Tibial nerve (tissue), 4 donors: ENCODE data around the gene ASTN1.

Experiments
- CTCF ChIP-seq, 5 experiments: fragments of 200-600 bp in 3 of 5; fragments of 450-650 bp in 2 of 5; sonication (generic) in 3 of 5; IDR thresholded peaks; one replicate each; pipeline ENCODE4 v1.5.1; 2016 to 2019; ENCODE audit warnings: antibody characterized with exemption in 5 of 5, mild to moderate bottlenecking in 3 of 5, moderate library complexity in 2 of 5
- EP300 ChIP-seq, 2 donors: sonication (generic); formaldehyde crosslinking; IDR thresholded peaks; one replicate each; pipeline ENCODE4 v1.6.1; 2017; ENCODE audit warnings: antibody characterized with exemption in 2 of 2, mild to moderate bottlenecking in 1 of 2
- POLR2A ChIP-seq, 2 donors: fragments of 450-650 bp; IDR thresholded peaks; one replicate each; pipeline ENCODE4 v1.6.1; 2017; ENCODE audit warnings: antibody characterized with exemption in 2 of 2, mild to moderate bottlenecking in 2 of 2, moderate library complexity in 2 of 2

- TF ChIP-seq CTCF (IDR thresholded peaks at IDR 0.05) (no peak), POLR2A (IDR thresholded peaks at IDR 0.05) (no peak), EP300 (IDR thresholded peaks at IDR 0.05) (no peak)
These were observed 75.5 kb downstream of the ASTN1 start for GRCh38 chr1:177088966-177089365.
